ENCODE results near the gene GABRB1.

Gene GABRB1

GRCh38 chr4:47065051-47065481 is 33.7 kb downstream of the GABRB1 start:
- Histone ChIP-seq H3K4me2 (ENCODE audit: low read length) (no peak overlapping the region), H3K14ac (ENCODE audit: low read length) (no peak overlapping the region), H4K8ac (ENCODE audit: low read depth, low read length) (no peak overlapping the region), H2BK5ac (ENCODE audit: low read depth, low read length, poor library complexity) (no peak overlapping the region), H2AFZ (ENCODE audit: insufficient read depth, low read length, poor library complexity) (no peak overlapping the region), H3K9me3 (ENCODE audit: insufficient read depth, low read depth, low read length) (no peaks in the 10 kb centered on the region), H3K27ac (ENCODE audit: low read depth, low read length) (no peak overlapping the region), H3K79me2 (ENCODE audit: control insufficient read depth, insufficient read depth, low read length, poor library complexity) (no peaks in the 10 kb centered on the region), H2BK120ac (ENCODE audit: insufficient read depth, low read length, poor library complexity) (no peak overlapping the region), H4K91ac (ENCODE audit: low read depth, low read length) (no peak overlapping the region), H2AK5ac (ENCODE audit: low read length) (no peak overlapping the region), H3K27me3 (ENCODE audit: insufficient read depth, low read length) (no peaks in the 10 kb centered on the region), H3K9ac (ENCODE audit: low read length) (no peak overlapping the region), H3K23ac (ENCODE audit: low read length) (no peak overlapping the region), H3K36me3 (ENCODE audit: control insufficient read depth in 1 of 2, insufficient read depth in 2 of 2, low read length in 2 of 2) (no peaks in the 10 kb centered on the region), H3K18ac (ENCODE audit: low read length) (no peak overlapping the region), H3K79me1 (ENCODE audit: low read length) (no peaks in the 10 kb centered on the region), H3K4ac (ENCODE audit: low read depth, low read length) (no peak overlapping the region), H2BK12ac (ENCODE audit: low read length) (no peak overlapping the region), H4K12ac (ENCODE audit: low read depth, low read length) (no peak overlapping the region), H3K4me1 (ENCODE audit: control insufficient read depth in 1 of 2, insufficient read depth in 2 of 2, low read length in 2 of 2) (no peaks in the 10 kb centered on the region), H3K4me3 (ENCODE audit: low read depth, low read length) (no peak overlapping the region)
- no peak for DNase-seq
- no CpG with 5 or more reads among the region's 2 CpGs for WGBS (ENCODE audit: extremely low coverage, insufficient coverage, insufficient read length)

- Histone ChIP-seq H3K4me3 (ENCODE audit: low read depth, low read length) (no peak overlapping the region), H3K9ac (ENCODE audit: low read length) (no peak overlapping the region), H2AFZ (ENCODE audit: insufficient read depth, low read length, poor library complexity) (no peak overlapping the region), H2BK120ac (ENCODE audit: insufficient read depth, low read length, poor library complexity) (no peak overlapping the region), H3K4me1 (ENCODE audit: control insufficient read depth in 1 of 2, insufficient read depth in 2 of 2, low read length in 2 of 2) (no peaks in the 10 kb centered on the region), H4K8ac (ENCODE audit: low read depth, low read length) (no peak overlapping the region), H3K27me3 (ENCODE audit: insufficient read depth, low read length) (no peaks in the 10 kb centered on the region), H3K14ac (ENCODE audit: low read length) (no peak overlapping the region), H2BK5ac (ENCODE audit: low read depth, low read length, poor library complexity) (no peak overlapping the region), H3K79me2 (ENCODE audit: control insufficient read depth, insufficient read depth, low read length, poor library complexity) (no peaks in the 10 kb centered on the region), H2AK5ac (ENCODE audit: low read length) (no peak overlapping the region), H3K79me1 (ENCODE audit: low read length) (no peaks in the 10 kb centered on the region), H3K36me3 (ENCODE audit: control insufficient read depth in 1 of 2, insufficient read depth in 2 of 2, low read length in 2 of 2) (no peaks in the 10 kb centered on the region), H2BK12ac (ENCODE audit: low read length) (no peak overlapping the region), H4K12ac (ENCODE audit: low read depth, low read length) (no peak overlapping the region), H3K4ac (ENCODE audit: low read depth, low read length) (no peak overlapping the region), H3K23ac (ENCODE audit: low read length) (no peak overlapping the region), H3K9me3 (ENCODE audit: insufficient read depth, low read depth, low read length) (no peaks in the 10 kb centered on the region), H3K18ac (ENCODE audit: low read length) (no peak overlapping the region), H4K91ac (ENCODE audit: low read depth, low read length) (no peak overlapping the region), H3K27ac (ENCODE audit: low read depth, low read length) (no peak overlapping the region), H3K4me2 (ENCODE audit: low read length) (no peak overlapping the region)
- DNase-seq, result no peak
- no CpG with 5 or more reads among the region's 1 CpG for WGBS (ENCODE audit: extremely low coverage, insufficient coverage, insufficient read length)
These were observed 37.6 kb downstream of the GABRB1 start for GRCh38 chr4:47068986-47069385.

- WGBS (ENCODE audit: extremely low coverage, insufficient coverage, insufficient read length), result no CpG with 5 or more reads among the region's 1 CpG
- Histone ChIP-seq H3K23ac (ENCODE audit: low read length) (no peak overlapping the region), H2BK120ac (ENCODE audit: insufficient read depth, low read length, poor library complexity) (no peak overlapping the region), H3K79me2 (ENCODE audit: control insufficient read depth, insufficient read depth, low read length, poor library complexity) (no peaks in the 10 kb centered on the region), H4K91ac (ENCODE audit: low read depth, low read length) (no peak overlapping the region), H4K12ac (ENCODE audit: low read depth, low read length) (no peak overlapping the region), H3K4me1 (ENCODE audit: control insufficient read depth in 1 of 2, insufficient read depth in 2 of 2, low read length in 2 of 2) (no peaks in the 10 kb centered on the region), H3K27me3 (ENCODE audit: insufficient read depth, low read length) (no peaks in the 10 kb centered on the region), H2AK5ac (ENCODE audit: low read length) (no peak overlapping the region), H3K4me3 (ENCODE audit: low read depth, low read length) (no peak overlapping the region), H3K36me3 (ENCODE audit: control insufficient read depth in 1 of 2, insufficient read depth in 2 of 2, low read length in 2 of 2) (no peaks in the 10 kb centered on the region), H2BK5ac (ENCODE audit: low read depth, low read length, poor library complexity) (no peak overlapping the region), H3K79me1 (ENCODE audit: low read length) (no peaks in the 10 kb centered on the region), H3K4me2 (ENCODE audit: low read length) (no peak overlapping the region), H3K18ac (ENCODE audit: low read length) (no peak overlapping the region), H3K27ac (ENCODE audit: low read depth, low read length) (no peak overlapping the region), H2BK12ac (ENCODE audit: low read length) (no peak overlapping the region), H3K14ac (ENCODE audit: low read length) (no peak overlapping the region), H4K8ac (ENCODE audit: low read depth, low read length) (no peak overlapping the region), H3K4ac (ENCODE audit: low read depth, low read length) (no peak overlapping the region), H2AFZ (ENCODE audit: insufficient read depth, low read length, poor library complexity) (no peak overlapping the region), H3K9me3 (ENCODE audit: insufficient read depth, low read depth, low read length) (no peaks in the 10 kb centered on the region), H3K9ac (ENCODE audit: low read length) (no peak overlapping the region)
- no peak for DNase-seq
These were observed 40.6 kb downstream of the GABRB1 start for GRCh38 chr4:47071901-47072341.

GRCh38 chr4:47073647-47074046 is 42.3 kb downstream of the GABRB1 start:
- Histone ChIP-seq H2BK120ac (ENCODE audit: insufficient read depth, low read length, poor library complexity) (no peak overlapping the region), H3K4me1 (ENCODE audit: control insufficient read depth in 1 of 2, insufficient read depth in 2 of 2, low read length in 2 of 2) (no peaks in the 10 kb centered on the region), H3K36me3 (ENCODE audit: control insufficient read depth in 1 of 2, insufficient read depth in 2 of 2, low read length in 2 of 2) (no peaks in the 10 kb centered on the region), H3K9ac (ENCODE audit: low read length) (no peak overlapping the region), H3K9me3 (ENCODE audit: insufficient read depth, low read depth, low read length) (no peaks in the 10 kb centered on the region), H3K4ac (ENCODE audit: low read depth, low read length) (no peak overlapping the region), H3K27ac (ENCODE audit: low read depth, low read length) (no peak overlapping the region), H2AK5ac (ENCODE audit: low read length) (no peak overlapping the region), H3K14ac (ENCODE audit: low read length) (no peak overlapping the region), H3K4me2 (ENCODE audit: low read length) (no peak overlapping the region), H3K18ac (ENCODE audit: low read length) (no peak overlapping the region), H3K4me3 (ENCODE audit: low read depth, low read length) (no peak overlapping the region), H2BK5ac (ENCODE audit: low read depth, low read length, poor library complexity) (no peak overlapping the region), H3K79me1 (ENCODE audit: low read length) (no peaks in the 10 kb centered on the region), H3K27me3 (ENCODE audit: insufficient read depth, low read length) (no peaks in the 10 kb centered on the region), H4K91ac (ENCODE audit: low read depth, low read length) (no peak overlapping the region), H2AFZ (ENCODE audit: insufficient read depth, low read length, poor library complexity) (no peak overlapping the region), H4K8ac (ENCODE audit: low read depth, low read length) (no peak overlapping the region), H3K23ac (ENCODE audit: low read length) (no peak overlapping the region), H3K79me2 (ENCODE audit: control insufficient read depth, insufficient read depth, low read length, poor library complexity) (no peaks in the 10 kb centered on the region), H4K12ac (ENCODE audit: low read depth, low read length) (no peak overlapping the region), H2BK12ac (ENCODE audit: low read length) (no peak overlapping the region)
- no CpG with 5 or more reads among the region's 2 CpGs for WGBS (ENCODE audit: extremely low coverage, insufficient coverage, insufficient read length)
- no peak for DNase-seq
